ENCODE data around the gene PBOV1.

PBOV1 gene

DNA sequence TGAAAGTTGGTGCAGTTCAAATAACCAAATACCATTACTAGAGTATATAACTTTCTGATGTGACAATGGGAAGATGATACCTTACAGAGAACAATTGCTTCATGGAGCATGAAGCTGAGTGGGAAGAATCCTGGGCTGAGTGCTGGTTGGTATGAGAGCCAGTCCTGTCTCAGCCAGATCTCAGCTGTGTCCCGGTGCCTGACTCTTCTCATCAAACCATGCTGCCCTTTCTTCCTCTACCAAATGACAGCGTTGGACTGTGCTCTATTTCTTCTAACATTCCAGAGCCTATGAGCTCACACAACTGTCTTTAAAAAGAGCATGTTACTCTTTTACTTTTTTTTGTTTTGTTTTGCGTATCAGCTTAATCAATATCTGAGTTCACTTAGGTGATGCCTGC is 27.5 kb upstream of the PBOV1 start:
- Histone ChIP-seq H3K9me3 (no peaks in the 10 kb centered on the region), H3K27me3 (no peaks in the 10 kb centered on the region), H3K4me3 (no peak overlapping the region), H3K27ac (no peak overlapping the region), H3K4me1 (peaks cover 0 to 7% (median 3%) of the 10 kb centered on the region in 4 donors), H3K36me3 (no peaks in the 10 kb centered on the region)
- no peak for TF ChIP-seq CTCF (IDR thresholded peaks at IDR 0.05)
- DNase-seq, result no peak
- intact Hi-C loops (cut with DNase I; ENCODE audit: low total_unique reads), result no loop called here

DNA sequence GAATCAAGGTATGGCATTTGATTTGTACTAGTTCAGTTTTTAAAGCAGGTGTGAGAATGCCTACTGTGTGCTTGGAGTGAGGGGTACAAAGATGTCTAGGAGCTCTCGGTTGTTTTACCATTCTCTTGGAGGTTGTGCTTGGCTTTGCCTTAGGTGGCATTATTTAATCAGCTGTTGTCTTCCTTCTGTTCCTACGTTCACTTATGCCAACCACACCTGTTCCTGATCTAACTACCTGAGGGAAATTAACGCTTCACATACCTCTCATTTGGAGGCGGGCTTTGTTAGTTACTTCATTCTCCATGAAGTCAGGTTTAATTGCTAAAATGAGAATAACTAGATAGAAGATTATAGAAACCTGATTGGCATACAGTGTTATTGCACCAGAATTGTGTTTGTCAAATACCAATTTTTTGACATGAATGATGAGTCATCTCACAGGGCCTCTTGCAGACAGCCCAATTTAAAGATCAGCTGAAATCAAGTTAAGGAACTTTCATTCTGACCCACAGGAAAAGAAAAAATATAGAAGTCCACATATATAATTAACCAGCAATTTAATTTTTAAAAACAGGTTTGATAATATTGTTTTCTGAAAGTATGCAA is 24.8 kb upstream of the PBOV1 start:
- Histone ChIP-seq H3K27ac (no peak overlapping the region), H3K4me3 (no peak overlapping the region), H3K9me3 (no peaks in the 10 kb centered on the region), H3K27me3 (no peaks in the 10 kb centered on the region), H3K36me3 (no peaks in the 10 kb centered on the region), H3K4me1 (no peaks in the 10 kb centered on the region)
- TF ChIP-seq CTCF (IDR thresholded peaks at IDR 0.05), result no peak
- intact Hi-C loops (cut with DNase I; ENCODE audit: low total_unique reads), result no loop called here
- no peak for DNase-seq

GRCh38 chr6:138241934-138242333 is 23.6 kb upstream of the PBOV1 start:
- H3K36me3 ChIP-seq, result no peaks in the 10 kb centered on the region
- intact Hi-C loops (cut with DNase I; ENCODE audit: low total_unique reads), result no loop called here
- H3K27me3 ChIP-seq, result no peaks in the 10 kb centered on the region
- no peaks in the 10 kb centered on the region for H3K9me3 ChIP-seq
- H3K27ac ChIP-seq, result no peak overlapping the region
- DNase-seq, result no peak
- no peak overlapping the region for H3K4me3 ChIP-seq
- H3K4me1 ChIP-seq, result no peaks in the 10 kb centered on the region
- TF ChIP-seq CTCF (IDR thresholded peaks at IDR 0.05), result no peak

- H3K27me3 ChIP-seq, result no peaks in the 10 kb centered on the region
- no peak for TF ChIP-seq CTCF (IDR thresholded peaks at IDR 0.05)
- H3K9me3 ChIP-seq, result no peaks in the 10 kb centered on the region
- intact Hi-C loops (cut with DNase I; ENCODE audit: low total_unique reads), result no loop called here
- no peak overlapping the region for H3K4me3 ChIP-seq
- DNase-seq, result no peak
- H3K36me3 ChIP-seq, result no peaks in the 10 kb centered on the region
- no peaks in the 10 kb centered on the region for H3K4me1 ChIP-seq
- H3K27ac ChIP-seq, result no peak overlapping the region
Measured at GRCh38 chr6:138241381-138241780, 23.1 kb upstream of the PBOV1 start.

GRCh38 chr6:138240476-138241245 is 22.4 kb upstream of the PBOV1 start:
- no peak for DNase-seq
- no peaks in the 10 kb centered on the region for H3K36me3 ChIP-seq
- no peaks in the 10 kb centered on the region for H3K4me1 ChIP-seq
- no peak for TF ChIP-seq CTCF (IDR thresholded peaks at IDR 0.05)
- H3K4me3 ChIP-seq, result no peak overlapping the region
- no peaks in the 10 kb centered on the region for H3K27me3 ChIP-seq
- no peaks in the 10 kb centered on the region for H3K9me3 ChIP-seq
- intact Hi-C loops (cut with DNase I; ENCODE audit: low total_unique reads), result no loop called here
- no peak overlapping the region for H3K27ac ChIP-seq

All from tibial artery (tissue), 4 donors.